GM19395 (cell line): ENCODE results near the gene ERG.

Experiments
- ATAC-seq: cut with Tn5 transposase; IDR thresholded peaks from one replicate; pipeline ENCODE4 v1.9.1; 2021; ENCODE audit warnings: mild to moderate bottlenecking, moderate library complexity; ENCODE audit not compliant: unreplicated experiment

ERG gene

DNA sequence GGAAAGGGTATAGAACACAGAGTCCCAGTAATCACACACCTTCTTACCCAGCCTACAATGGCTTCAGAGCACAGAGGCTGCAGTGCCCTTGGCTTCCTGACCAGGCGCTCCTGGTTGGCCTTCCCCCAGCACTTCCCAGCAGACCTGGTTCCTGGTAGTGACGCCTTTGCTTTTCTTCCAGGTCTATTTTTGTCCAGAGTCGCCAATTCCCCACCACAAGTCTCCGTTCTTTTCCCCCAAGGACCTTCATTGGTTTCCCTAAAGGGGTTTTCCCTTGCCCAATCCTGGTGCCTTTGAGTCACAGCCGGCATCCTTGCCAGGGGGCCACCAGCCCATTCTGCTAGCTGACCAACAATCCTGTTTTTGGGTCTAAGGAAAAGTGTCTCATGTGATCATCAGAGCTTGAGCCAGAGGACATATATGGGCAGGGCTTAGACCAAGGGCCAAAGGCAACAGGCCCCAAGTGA is 156.7 kb downstream of the ERG start:
- ATAC-seq = no peak

- no peak for ATAC-seq
Observed at GRCh38 chr21:38340131-38340530, 158.1 kb downstream of the ERG start.

GRCh38 chr21:38337793-38338192 is 160.5 kb downstream of the ERG start:
- ATAC-seq = no peak

GRCh38 chr21:38334866-38335265 is 163.4 kb downstream of the ERG start:
- no peak for ATAC-seq

GRCh38 chr21:38333301-38334272 is 164.7 kb downstream of the ERG start:
- ATAC-seq = no peak

DNA sequence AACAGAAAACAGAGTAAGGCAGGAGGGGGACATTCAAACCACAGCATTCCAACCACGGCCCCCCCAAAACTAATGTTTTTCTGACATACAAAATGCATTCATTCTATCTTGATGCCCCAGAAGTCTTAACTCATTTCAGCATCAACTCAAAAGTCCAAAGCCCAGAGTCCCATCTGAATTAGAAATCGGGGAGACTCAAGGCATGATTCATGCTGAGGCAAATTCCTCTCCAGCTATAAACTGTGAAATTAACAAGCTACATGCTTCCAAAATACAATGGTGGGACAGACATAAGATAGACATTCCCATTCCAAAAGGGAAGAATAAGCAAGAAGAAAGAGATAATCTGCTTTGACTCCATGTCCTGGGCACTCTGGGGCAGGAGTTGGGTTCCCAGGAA is 167.6 kb downstream of the ERG start:
- ATAC-seq = no peak
